Measurements from ENCODE around the gene PTCD1.
"Not testable (repeated sequence)": the region's sequence is repeated elsewhere in the genome, so short reads cannot be mapped to it uniquely, and the experiment has no call there.

PTCD1 gene

GRCh38 chr7:99387239-99387635, 51.4 kb downstream of the PTCD1 start:
- not testable (repeated sequence) for DNase-seq (ENCODE audit: low read depth)

- no peak for DNase-seq (ENCODE audit: low read depth)
These were observed 51.9 kb downstream of the PTCD1 start for GRCh38 chr7:99386584-99387238.

- no peak for DNase-seq (ENCODE audit: low read depth)
These were observed 53.0 kb downstream of the PTCD1 start for GRCh38 chr7:99385564-99385963.

DNA sequence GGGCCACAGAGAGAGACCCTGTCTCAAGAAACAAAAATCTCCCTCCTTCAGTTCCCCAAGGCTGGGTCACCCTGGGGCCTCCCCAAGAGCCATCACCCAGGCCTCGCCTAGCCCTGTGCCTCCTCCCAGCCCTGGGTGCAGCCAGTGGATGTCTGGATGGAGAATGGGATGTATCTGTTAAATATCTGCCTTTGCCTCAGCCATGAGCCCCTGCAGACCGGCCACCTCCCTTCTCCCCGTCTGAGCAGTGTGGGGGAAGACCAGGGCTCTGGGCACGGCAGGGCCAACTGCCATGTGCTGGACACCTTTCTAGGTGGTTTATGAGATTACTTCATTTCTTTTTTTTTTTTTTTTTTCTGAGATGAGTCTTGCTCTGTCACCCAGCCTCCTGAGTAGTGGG, 54.1 kb downstream of the PTCD1 start:
- DNase-seq (ENCODE audit: low read depth) = no peak

DNA sequence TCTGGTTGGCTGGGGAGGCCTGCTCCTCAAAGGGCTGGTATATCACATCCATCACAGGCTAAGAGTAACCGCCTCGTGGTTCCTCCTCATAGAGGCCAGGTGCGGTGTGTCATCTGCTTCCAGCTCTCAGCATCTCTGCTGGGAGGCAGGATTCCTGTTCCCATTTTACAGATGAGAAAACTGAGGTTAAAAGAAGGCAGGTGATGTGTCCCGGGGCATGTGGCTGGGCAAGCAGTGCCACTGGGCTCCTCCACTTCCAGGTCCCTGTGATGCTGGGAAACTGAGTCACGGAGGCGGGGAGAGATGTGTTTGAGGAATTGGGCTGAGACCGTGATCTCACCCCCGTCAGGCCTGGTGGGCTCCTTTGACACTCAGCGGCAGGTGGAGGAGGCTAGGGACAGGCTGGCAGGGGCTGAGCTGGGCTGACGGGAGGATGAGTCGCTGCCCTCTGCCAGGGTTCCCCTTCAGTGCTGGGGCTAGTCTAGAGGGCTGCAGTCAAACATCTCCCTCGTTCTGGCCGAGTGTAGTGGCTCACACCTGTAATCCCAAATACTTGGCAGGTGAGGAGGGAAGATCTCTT, 54.7 kb downstream of the PTCD1 start:
- no peak for DNase-seq (ENCODE audit: low read depth)

- DNase-seq (ENCODE audit: low read depth) = no peak
These were observed 55.4 kb downstream of the PTCD1 start for GRCh38 chr7:99383203-99383602.

DNA sequence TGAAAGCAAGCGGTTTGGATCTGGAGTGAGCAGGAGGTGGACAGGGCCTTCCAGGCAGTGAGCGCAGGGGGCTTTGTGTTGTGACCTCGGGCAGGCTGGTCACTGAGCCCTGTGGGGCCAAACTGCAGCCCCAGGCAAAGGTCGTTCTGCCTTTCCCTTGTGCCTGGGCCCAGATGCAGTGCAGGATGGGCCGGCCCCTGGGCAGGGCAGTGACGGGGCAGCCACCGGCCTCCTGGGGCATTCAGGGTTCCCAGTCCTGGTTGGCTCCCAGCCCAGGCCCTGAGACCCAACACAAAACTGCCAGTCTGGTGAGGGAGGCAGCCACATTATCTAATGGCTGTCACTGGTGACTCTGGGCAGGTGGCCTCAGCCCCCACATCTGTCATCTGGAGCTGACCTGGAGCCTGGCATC, 56.9 kb downstream of the PTCD1 start:
- DNase-seq (ENCODE audit: low read depth) = no peak

DNA sequence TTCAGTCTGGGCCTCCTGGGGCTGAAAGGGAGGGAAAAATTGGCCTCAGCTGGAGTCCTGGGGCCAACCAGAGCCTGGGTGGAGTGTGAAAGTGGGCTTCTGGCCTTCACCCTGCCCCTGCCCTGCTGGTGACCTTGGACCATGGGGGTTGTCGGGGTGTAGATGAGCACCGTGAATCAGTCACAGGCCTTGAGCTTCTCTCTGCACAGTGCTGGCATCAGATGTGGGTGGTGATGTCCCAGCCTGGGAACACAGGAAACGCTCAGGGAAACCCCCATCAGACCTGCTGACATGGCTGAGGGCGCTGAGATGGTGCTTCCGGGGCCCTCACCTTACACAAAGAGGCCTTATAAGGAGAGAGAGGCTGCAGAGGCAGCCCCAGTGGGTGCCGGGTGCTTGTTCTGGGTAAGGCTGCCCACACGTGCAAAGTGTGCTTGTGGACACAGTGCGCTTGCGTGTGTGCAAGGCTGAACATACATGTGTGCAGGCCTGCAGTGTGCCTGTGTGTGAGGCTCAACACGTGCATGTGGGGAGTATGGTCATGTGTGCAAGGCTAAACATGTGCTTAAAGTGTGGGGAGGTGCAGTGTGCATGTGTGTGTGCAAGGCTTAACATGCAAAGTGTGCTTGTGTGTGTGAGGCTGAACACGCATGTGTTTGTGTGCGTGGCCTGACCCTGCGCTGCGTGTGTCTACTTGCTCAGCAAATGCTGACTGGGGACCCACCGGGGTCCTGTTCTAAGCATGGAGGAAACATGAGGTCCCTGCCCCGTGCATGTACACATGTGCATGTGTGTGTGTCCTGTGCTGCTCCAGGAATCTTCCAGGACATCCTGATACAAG, 57.6 kb downstream of the PTCD1 start:
- no peak for DNase-seq (ENCODE audit: low read depth)

DNA sequence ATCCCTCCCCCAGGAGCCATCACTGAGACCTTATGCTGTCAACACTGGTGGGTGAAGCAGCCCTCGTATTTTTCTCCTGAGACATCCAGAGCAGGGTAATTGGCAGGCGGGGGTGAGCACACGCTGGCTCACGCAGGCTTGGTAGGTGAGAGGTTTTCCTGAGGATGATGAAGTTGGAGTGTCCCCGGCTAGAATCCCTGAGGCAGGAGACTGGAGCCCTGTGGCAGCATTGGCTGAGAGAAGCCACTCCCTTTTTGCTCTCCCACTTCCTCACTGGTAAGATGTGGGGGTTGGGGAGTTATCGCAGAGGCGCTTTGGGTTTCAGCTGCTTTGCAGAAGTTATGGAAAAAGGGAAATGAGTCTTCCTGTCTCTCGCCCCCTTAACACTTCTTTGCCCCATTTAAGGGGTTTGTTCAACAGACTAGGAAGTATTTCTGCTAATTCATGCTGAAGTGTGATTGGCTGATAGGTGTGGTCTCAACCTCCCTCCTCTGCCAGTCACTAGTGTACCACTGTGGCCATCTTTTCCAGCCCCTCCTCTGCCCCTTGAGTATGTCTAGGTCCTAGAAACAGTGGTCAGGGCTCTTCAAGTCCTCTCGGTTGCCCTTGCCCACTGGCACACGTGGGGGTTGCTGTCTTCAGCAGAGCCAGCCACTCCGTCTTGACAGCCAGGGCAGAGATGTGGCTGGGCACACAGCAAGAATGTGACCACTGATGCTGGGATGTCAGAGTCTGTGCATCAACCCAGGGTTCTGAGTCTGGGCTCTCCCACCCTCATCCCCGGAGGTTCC, 58.4 kb downstream of the PTCD1 start:
- peak; percentile 18 for DNase-seq (ENCODE audit: low read depth)

DNA sequence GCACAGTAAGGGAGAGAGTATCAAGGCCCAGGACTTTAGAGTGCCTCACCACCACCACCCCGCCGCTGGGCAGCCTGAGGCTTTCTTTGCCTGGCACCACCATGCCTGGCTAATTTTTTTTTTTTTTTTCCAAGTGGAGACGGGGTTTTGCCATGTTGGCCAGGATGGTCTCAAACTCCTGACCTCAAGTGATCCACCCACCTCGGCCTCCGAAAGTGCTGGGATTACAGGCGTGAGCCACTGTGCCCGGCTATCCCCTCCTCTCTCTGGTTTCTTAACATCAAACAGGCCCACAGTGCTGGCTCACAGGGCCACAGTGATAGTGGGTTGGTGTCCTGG, 58.9 kb downstream of the PTCD1 start:
- not testable (repeated sequence) for DNase-seq (ENCODE audit: low read depth)

DNA sequence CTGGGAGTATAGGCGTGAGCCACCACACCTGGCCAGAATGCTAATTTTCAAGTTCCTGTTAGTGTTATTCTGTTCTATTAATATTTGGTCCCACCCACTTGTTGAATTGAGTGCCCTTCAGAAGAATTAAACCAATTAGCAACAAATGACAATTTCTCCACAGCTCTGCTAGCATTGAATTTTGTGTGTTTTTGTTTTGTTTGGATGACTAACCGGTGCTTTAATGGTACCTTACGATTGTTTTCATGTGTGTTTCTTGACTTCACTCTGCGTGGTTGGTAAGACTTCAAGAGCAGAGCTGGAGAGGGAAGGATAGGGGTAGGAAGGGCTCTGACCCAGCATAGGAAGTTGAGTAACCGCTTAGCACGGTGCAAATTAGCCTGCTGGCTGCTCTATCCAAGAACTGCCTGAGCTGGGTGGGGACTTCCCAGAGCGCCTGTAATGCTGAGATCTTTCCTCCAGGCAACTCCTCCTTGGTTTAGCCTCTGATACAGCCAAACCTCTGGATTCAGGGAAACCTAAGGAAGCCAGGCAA, 59.5 kb downstream of the PTCD1 start:
- peak; percentile 39 for DNase-seq (ENCODE audit: low read depth)

DNA sequence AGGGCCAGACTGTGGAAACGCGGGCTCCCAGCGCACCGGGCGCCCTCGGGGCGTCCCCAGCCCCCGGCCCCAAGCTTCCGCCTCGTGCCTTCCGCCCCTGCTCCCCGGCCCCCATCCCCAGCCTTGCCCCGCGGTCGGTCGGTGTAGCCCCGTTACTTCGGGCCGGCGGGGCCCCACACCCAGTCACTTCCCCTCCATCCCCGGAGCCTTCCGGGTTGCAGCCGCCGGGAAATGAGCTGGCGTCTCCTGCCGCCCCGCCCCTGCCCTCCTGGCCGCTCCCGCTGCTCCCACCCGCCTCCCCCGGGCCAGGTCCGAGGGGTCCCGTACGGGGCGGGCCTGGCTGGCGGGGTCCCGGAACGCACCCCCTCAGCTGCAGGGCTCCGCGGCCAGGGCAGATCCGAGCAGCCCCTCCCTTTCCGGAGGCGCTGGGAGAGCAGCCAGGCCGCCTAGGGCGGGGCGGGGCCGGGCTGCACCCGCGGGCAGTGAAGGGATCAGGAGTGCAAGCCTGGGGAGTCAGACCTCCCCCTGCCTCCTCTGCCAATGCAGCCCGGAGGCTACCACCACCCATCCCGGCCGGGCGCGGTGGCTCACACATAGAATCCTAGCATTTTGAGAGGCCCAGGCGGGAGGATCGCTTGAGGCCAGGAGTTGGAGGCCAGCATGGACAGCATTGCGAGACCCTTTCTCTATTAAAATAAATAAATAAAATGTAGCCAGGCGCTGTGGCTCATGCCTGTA, 63.4 kb downstream of the PTCD1 start:
- no peak for DNase-seq (ENCODE audit: low read depth)

- no peak for DNase-seq (ENCODE audit: low read depth)
These were observed 64.2 kb downstream of the PTCD1 start, which contains the start of gene ARPC1B for GRCh38 chr7:99374111-99375064. TSS of gene ARPC1B (plus strand) at chr7:99374730. CDS start at chr7:99385715, 10,985 bp downstream.

DNA sequence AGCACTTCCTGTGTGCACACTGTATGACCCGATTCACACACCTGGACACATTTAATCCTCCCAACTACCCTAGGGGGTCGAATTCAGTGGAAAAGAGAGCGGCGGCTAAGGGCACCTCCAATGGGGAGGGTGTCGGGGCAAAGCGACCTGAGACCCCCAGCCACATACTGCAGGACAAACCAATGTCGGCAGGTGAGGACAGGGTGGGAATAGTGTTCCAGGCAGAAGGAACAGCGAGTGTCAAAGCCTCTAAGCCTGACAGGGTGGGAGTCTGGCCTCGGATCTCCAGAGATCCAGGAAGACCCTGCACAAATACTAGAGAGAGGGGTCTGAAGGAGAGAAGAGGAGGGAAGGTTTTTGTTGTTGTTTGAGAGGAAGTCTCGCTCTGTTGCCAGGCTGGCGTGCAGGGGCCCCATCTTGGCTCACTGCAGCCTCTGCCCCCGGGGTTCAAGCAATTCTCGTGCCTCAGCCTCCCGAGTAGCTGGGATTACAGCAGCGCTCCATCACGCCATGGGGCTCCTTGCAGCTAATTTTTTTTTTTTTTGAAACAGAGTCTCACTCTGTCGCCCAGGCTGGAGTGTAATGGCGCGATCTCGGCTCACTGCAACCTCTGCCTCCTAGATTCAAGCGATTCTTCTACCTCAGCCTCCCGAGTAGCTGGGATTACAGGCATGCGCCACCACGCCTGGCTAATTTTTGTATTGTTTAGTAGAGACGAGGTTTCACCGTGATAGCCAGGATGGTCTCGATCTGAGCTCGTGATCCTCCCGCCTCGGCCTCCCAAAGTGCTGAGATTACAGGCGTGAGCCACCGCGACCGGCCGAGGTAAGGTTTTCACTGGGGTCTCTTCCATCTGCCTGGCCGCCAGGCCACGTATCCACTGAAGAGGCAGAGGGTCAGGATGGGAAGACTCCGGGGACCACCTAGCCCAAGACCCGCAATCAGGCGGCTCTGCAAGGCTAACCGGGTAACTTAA, 65.2 kb downstream of the PTCD1 start:
- no peak for DNase-seq (ENCODE audit: low read depth)

GRCh38 chr7:99372275-99373090, 66.1 kb downstream of the PTCD1 start:
- no peak for DNase-seq (ENCODE audit: low read depth)

DNA sequence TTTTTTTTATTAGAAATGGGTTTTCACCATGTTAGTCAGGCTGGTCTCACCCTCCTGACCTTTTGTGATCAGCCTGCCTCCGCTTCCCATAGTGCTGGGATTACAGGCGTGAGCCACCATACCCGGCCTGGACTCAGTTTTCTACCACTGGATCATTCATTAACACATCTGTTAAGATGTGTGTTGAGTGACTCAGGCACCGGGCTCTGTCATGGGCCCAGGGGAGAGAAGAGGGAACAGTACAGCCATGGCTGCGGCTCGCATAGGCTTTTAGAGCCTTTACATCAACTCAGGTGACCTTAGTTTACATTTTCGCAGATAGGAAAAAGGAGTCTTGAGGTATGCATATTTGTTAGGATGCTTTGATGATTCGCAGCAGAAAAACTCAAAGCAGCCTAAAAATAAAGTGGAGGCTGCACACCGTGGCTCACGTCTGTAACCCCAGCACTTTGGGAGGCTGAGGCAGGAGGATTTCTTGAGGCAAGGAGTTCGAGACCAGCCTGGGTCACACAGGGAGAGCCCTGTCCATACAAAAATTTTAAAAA, 67.2 kb downstream of the PTCD1 start:
- DNase-seq (ENCODE audit: low read depth) = no peak

- no peak for DNase-seq (ENCODE audit: low read depth)
These were observed 68.7 kb downstream of the PTCD1 start for GRCh38 chr7:99369767-99370391.
